ENCODE measurements around the gene PPP1R26. TPM values are rescaled to one million over a fixed set of nuclear protein-coding genes. Genes with fewer than 3 reads are reported as not detected.
A peak's percentile ranks its signal among the peaks of the same experiment; 100 is the strongest.

Gene PPP1R26
- total and polyA plus RNA-seq, 9 of the 15 experiments (the other 6 are each of a cell fraction or from before 2014, with no cell fraction given) = 0.77 to 26.8 (median 9.3) TPM

DNA sequence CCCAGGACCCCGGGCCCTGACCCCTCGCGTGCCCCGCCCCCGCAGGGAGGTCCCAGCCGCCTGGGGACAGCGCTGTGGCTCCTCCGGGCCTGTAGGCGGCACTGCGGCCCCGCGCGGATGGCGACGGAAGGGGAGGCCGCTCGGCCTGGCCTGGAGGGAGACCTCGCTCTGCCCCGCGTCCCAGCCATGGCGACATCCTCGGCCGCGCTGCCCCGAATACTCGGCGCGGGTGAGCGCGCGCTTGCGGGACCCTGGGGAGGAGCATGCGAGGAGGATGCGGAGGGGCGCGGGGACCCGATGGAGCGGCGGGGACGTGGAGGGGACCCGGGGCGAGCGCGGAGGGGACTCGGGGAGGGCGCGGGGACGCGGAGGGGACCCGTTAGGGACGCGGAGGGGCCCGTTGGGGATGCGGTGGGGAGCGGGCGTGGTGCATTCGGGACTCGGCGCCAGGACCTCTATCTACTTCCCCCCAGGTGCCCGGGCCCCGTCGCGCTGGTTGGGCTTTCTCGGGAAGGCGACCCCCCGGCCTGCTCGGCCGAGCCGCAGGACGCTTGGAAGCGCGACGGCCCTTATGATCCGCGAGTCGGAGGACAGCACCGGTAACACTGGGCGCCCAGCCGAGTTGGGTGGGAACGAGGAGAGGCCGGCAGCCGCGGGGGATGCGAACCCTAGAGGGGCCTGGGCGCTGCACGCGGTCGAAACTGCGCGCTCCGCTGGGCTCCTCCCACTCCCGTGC lies 21.1 kb downstream of the PPP1R26 start, which contains the start of gene MRPS2 (continued):
- TF ChIP-seq, protein P1, sequence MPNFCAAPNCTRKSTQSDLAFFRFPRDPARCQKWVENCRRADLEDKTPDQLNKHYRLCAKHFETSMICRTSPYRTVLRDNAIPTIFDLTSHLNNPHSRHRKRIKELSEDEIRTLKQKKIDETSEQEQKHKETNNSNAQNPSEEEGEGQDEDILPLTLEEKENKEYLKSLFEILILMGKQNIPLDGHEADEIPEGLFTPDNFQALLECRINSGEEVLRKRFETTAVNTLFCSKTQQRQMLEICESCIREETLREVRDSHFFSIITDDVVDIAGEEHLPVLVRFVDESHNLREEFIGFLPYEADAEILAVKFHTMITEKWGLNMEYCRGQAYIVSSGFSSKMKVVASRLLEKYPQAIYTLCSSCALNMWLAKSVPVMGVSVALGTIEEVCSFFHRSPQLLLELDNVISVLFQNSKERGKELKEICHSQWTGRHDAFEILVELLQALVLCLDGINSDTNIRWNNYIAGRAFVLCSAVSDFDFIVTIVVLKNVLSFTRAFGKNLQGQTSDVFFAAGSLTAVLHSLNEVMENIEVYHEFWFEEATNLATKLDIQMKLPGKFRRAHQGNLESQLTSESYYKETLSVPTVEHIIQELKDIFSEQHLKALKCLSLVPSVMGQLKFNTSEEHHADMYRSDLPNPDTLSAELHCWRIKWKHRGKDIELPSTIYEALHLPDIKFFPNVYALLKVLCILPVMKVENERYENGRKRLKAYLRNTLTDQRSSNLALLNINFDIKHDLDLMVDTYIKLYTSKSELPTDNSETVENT (CRISPR knock-in tag; IDR thresholded peaks at IDR 0.05) = peak; percentile 98
- no peak for TF ChIP-seq ZNF507 (tag; conservative IDR thresholded peaks at IDR 0.05)
- TF ChIP-seq RFX7 (CRISPR knock-in tag; IDR thresholded peaks at IDR 0.05) = no peak
- TF ChIP-seq HDAC8 (tag; IDR thresholded peaks at IDR 0.05) = no peak
- TF ChIP-seq CCNT2 (IDR thresholded peaks at IDR 0.05; ENCODE audit: borderline replicate concordance, extremely low read depth, insufficient read length, low read depth, low read length) = peak; percentile 68
- peak; percentile 94 for TF ChIP-seq U2AF1 (optimal IDR thresholded peaks at IDR 0.05; ENCODE audit: low read depth, low read length)
- peak; percentile 90 for TF ChIP-seq TAF1 (IDR thresholded peaks at IDR 0.05; ENCODE audit: control insufficient read depth, extremely low read depth, insufficient read depth, low read length, severe bottlenecking)
- TF ChIP-seq DACH1 (IDR thresholded peaks at IDR 0.05; ENCODE audit: partially characterized antibody) = no peak
- TF ChIP-seq SUPT5H (IDR thresholded peaks at IDR 0.05) = peak; percentile 92
- no peak for TF ChIP-seq ZNF174 (CRISPR knock-in tag; IDR thresholded peaks at IDR 0.05)
- no peak for TF ChIP-seq ZEB2 (IDR thresholded peaks at IDR 0.05)
- TF ChIP-seq PML (IDR thresholded peaks at IDR 0.05; ENCODE audit: low read length) = peak; percentile 48; the same call in 1 of the 2 replicates
- no peak for TF ChIP-seq TEAD4 (IDR thresholded peaks at IDR 0.05; ENCODE audit: low read length)
- TF ChIP-seq TEAD4 (CRISPR knock-in tag; IDR thresholded peaks at IDR 0.05; ENCODE audit: borderline replicate concordance) = 0 out of 2 replicates have a peak, but pooled peaks have one; percentile 5
- no peak for TF ChIP-seq NUFIP1 (IDR thresholded peaks at IDR 0.05; ENCODE audit: partially characterized antibody)
- TF ChIP-seq ZNF384 (IDR thresholded peaks at IDR 0.05; ENCODE audit: low read depth, low read length) = 0 out of 2 replicates have a peak, but pooled peaks have one; percentile 20
- TF ChIP-seq ZNF282 (CRISPR knock-in tag; IDR thresholded peaks at IDR 0.05) = no peak
- TF ChIP-seq CXXC5 (CRISPR knock-in tag; IDR thresholded peaks at IDR 0.05) = peak; percentile 53
- TF ChIP-seq, protein P2, sequence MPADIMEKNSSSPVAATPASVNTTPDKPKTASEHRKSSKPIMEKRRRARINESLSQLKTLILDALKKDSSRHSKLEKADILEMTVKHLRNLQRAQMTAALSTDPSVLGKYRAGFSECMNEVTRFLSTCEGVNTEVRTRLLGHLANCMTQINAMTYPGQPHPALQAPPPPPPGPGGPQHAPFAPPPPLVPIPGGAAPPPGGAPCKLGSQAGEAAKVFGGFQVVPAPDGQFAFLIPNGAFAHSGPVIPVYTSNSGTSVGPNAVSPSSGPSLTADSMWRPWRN (IDR thresholded peaks at IDR 0.05; ENCODE audit: low read depth) = no peak
- TF ChIP-seq NRF1 (conservative IDR thresholded peaks at IDR 0.05 in 1 of 2, IDR thresholded peaks at IDR 0.05 in 1 of 2) = 0 out of 4 replicates have a peak, but pooled peaks of 1 of the 2 experiments have one; percentile 7
- TF ChIP-seq, protein P3, sequence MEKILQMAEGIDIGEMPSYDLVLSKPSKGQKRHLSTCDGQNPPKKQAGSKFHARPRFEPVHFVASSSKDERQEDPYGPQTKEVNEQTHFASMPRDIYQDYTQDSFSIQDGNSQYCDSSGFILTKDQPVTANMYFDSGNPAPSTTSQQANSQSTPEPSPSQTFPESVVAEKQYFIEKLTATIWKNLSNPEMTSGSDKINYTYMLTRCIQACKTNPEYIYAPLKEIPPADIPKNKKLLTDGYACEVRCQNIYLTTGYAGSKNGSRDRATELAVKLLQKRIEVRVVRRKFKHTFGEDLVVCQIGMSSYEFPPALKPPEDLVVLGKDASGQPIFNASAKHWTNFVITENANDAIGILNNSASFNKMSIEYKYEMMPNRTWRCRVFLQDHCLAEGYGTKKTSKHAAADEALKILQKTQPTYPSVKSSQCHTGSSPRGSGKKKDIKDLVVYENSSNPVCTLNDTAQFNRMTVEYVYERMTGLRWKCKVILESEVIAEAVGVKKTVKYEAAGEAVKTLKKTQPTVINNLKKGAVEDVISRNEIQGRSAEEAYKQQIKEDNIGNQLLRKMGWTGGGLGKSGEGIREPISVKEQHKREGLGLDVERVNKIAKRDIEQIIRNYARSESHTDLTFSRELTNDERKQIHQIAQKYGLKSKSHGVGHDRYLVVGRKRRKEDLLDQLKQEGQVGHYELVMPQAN (IDR thresholded peaks at IDR 0.05; ENCODE audit: borderline replicate concordance) = 0 out of 2 replicates have a peak, but pooled peaks have one; percentile 35
- TF ChIP-seq ZNF586 (CRISPR knock-in tag; conservative IDR thresholded peaks at IDR 0.05) = no peak
- TF ChIP-seq SRSF9 (IDR thresholded peaks at IDR 0.05; ENCODE audit: borderline replicate concordance, low read depth, low read length) = no peak
- no peak for TF ChIP-seq ZNF347 (CRISPR knock-in tag; IDR thresholded peaks at IDR 0.05; ENCODE audit: low read depth)
- no peak for TF ChIP-seq ZNF184 (CRISPR knock-in tag; IDR thresholded peaks at IDR 0.05)

Data from K562 (cell line).